ENCODE measurements around the gene ENPP4.

DNA sequence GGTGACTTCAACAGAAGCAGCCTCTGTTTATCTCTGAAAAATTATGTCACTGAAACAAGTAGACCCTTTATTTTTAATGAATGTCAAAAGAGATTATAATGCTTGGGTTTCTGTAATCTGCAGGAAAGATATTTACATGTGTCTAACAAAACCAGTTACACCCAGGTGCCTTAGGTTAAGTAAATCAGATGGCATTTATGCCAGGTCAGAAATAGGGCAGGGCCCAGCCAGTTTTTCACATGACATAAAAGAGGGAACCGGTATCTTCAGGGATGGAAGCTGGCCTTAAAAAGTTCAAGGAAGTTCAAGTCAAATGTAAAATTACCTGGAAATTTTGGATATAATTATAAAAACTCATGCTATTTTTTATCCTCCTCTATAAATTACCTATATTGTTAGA lies 14.2 kb upstream of the ENPP4 start:
- TF ChIP-seq, protein P1, sequence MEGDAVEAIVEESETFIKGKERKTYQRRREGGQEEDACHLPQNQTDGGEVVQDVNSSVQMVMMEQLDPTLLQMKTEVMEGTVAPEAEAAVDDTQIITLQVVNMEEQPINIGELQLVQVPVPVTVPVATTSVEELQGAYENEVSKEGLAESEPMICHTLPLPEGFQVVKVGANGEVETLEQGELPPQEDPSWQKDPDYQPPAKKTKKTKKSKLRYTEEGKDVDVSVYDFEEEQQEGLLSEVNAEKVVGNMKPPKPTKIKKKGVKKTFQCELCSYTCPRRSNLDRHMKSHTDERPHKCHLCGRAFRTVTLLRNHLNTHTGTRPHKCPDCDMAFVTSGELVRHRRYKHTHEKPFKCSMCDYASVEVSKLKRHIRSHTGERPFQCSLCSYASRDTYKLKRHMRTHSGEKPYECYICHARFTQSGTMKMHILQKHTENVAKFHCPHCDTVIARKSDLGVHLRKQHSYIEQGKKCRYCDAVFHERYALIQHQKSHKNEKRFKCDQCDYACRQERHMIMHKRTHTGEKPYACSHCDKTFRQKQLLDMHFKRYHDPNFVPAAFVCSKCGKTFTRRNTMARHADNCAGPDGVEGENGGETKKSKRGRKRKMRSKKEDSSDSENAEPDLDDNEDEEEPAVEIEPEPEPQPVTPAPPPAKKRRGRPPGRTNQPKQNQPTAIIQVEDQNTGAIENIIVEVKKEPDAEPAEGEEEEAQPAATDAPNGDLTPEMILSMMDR (IDR thresholded peaks at IDR 0.05): no peak
- TF ChIP-seq POLR2A (IDR thresholded peaks at IDR 0.05): no peak

Measured in adrenal gland (tissue), 5 donors.